ENCODE data around the gene GTF2IRD2. TPM values are rescaled to one million over a fixed set of nuclear protein-coding genes. Genes with fewer than 3 reads are reported as not detected.
A peak's percentile ranks its signal among the peaks of the same experiment; 100 is the strongest.
"Not testable (repeated sequence)": the region's sequence is repeated elsewhere in the genome, so short reads cannot be mapped to it uniquely, and the experiment has no call there.

GTF2IRD2 gene
- total and polyA plus RNA-seq, 10 donors = 13.3 to 31.3 (median 19.0) TPM

DNA sequence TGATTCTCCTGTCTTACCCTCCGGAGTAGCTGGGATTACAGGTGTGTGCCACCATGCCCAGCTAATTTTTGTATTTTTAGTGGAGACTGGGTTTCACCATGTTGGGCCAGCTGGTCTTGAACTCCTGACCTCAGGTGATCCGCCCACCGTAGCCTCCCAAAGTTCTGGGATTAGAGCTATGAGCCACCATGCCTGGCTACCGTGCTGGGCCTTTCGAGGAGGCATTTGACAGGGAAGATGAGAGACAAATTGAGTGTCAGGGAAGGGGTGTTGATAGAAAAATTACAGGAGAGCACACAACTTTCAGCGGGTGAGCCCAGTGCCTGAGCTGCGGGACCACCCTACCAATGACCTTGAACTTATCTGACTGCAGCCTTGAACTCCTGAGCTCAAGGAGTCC is 81.3 kb downstream of the GTF2IRD2 start:
- Histone ChIP-seq H3K27ac (peak overlapping the region in 1 of 8 donors; percentile 55), H3K4me1 (peaks cover 0 to 13% (median 4%) of the 10 kb centered on the region in 6 donors)
- WGBS, 5 donors = 73 to 100% (median 94%) methylated on average over 3 to 5 of the region's 7 CpGs
- H3K27me3 ChIP-seq (replicated peaks in 1 of 7); intact Hi-C loops (cut with DNase I; ENCODE audit: low total_unique reads); H3K4me3 ChIP-seq; H3K9me3 ChIP-seq; H3K36me3 ChIP-seq; DNase-seq: not testable (repeated sequence)

DNA sequence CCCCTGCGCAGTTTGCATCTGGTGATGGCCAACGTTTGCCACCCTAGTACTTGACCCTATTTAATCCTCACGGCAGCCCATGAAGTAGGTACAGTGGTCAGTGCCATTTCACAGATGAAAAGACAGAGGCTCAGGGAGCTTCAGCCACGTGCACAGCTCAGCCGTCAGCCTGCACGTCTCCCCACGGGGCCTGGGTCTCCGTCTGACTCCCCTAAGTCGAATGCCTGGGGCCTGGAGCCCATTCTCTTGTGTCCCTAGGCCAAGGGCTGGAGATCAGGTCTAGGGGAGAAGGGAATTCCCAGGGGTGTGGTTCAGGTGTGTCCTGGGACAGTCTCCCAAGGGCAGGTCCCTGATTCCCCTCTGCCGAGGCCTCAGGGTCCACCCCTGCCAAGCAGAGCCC is 84.4 kb downstream of the GTF2IRD2 start:
- H3K27ac ChIP-seq = peak overlapping the region in 4 of 8 donors; percentile 36 to 82 (median 44)
- H3K4me3 ChIP-seq; H3K27me3 ChIP-seq (replicated peaks in 1 of 7); H3K36me3 ChIP-seq; H3K9me3 ChIP-seq; intact Hi-C loops (cut with DNase I; ENCODE audit: low total_unique reads): not testable (repeated sequence)
- whole genome bisulfite sequencing, 5 donors = 75 to 91% (median 78%) methylated on average over 6 to 8 of the region's 10 CpGs; no CpG with 5 or more reads in 1 of the 5 donors
- peaks cover 0 to 19% (median 4%) of the 10 kb centered on the region in 6 donors for H3K4me1 ChIP-seq
- peak; percentile 66 for DNase-seq

DNA sequence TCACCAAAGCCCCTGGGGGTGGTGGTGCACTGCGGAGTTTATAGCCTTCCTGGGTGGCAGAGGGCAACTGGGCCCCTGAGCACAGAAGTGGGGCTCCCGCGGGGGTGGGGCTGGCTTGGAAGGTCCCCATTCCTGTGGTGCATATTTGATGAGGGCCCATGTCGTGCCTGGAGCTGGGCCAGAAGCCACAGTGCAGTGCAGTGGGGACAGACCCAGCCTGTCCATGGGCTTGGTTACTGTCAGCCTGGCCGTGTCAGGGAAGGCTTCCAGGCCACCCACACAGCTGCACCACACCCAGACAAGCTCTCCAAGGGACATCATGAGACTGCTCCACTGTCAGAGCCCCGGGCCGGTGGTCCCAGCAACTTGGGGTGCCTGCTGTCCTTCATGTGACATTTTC is 84.9 kb downstream of the GTF2IRD2 start:
- DNase-seq; H3K36me3 ChIP-seq; H3K9me3 ChIP-seq; H3K27me3 ChIP-seq (replicated peaks in 1 of 7); H3K4me3 ChIP-seq; intact Hi-C loops (cut with DNase I; ENCODE audit: low total_unique reads): not testable (repeated sequence)
- WGBS, 5 donors = 40% methylated on average over 1 of the region's 7 CpGs; no CpG with 5 or more reads in 4 of the 5 donors
- H3K27ac ChIP-seq = peak overlapping the region in 1 of 8 donors; percentile 82
- peaks cover 0 to 19% (median 6%) of the 10 kb centered on the region in 6 donors for H3K4me1 ChIP-seq

DNA sequence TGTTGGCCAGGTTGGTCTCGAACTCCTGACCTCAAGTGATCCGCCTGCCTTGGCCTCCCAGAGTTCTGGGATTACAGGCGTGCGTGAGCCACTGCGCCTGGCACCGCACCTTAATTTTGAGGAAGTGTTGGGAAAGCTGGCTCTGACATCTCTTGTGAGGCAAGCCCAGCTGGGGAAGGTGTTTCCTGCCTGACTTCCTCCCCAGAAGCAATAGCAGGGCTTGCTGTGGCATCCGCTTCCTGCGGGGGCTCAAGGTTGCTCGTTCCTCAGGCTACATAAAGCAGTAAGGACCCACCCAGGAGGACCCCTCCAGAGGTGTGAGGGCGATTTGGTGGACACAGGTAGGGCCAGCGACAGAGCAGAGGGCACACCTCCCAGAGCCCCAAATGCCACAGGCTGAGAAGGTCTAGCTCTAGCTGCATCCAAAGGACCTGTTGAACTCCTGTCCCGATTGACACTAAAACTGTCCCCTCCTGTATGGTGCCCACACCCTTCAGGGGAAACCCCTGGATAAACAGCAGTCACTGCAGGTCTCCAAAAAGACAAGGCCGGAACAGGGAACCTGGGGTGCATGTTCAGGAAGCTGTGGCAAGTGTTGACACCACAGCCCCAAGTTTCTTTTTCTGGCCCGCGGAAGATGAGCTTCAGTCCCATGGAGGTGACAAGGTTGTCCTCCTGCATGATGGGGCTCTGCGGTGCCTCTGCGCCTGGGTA is 86.0 kb downstream of the GTF2IRD2 start:
- DNase-seq; H3K4me3 ChIP-seq; H3K36me3 ChIP-seq; H3K9me3 ChIP-seq; intact Hi-C loops (cut with DNase I; ENCODE audit: low total_unique reads); H3K27me3 ChIP-seq (replicated peaks in 1 of 7): not testable (repeated sequence)
- Histone ChIP-seq H3K4me1 (peaks cover 0 to 19% (median 6%) of the 10 kb centered on the region in 6 donors), H3K27ac (peak overlapping the region in 2 of 8 donors; percentile 45 to 67)
- no CpG with 5 or more reads among the region's 17 CpGs for WGBS, 5 donors

DNA sequence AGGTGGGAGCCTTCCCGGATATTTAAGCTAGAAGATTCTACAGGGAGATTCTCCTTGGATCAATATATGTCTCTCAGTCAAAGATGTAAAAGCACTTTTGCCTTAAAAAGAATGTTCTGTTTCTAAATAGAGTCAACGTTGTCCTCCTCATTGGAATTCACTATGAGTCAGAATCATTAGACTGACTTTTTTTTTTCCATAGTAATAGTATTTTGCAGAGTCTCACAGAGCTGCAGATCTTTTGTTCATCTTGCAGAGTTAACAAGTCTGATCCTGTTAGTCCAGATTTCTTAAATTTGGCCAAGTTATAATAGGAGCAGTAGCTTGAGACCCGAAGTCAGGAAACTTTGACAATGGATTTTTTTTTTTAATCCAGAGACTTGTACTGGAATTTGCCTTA is 92.4 kb downstream of the GTF2IRD2 start:
- H3K27me3 ChIP-seq (replicated peaks in 1 of 7); intact Hi-C loops (cut with DNase I; ENCODE audit: low total_unique reads); H3K4me3 ChIP-seq; DNase-seq; H3K36me3 ChIP-seq; H3K4me1 ChIP-seq; H3K9me3 ChIP-seq: not testable (repeated sequence)
- WGBS, 5 donors = no CpG with 5 or more reads among the region's 3 CpGs
- H3K27ac ChIP-seq = peak overlapping the region in 1 of 8 donors; percentile 45

DNA sequence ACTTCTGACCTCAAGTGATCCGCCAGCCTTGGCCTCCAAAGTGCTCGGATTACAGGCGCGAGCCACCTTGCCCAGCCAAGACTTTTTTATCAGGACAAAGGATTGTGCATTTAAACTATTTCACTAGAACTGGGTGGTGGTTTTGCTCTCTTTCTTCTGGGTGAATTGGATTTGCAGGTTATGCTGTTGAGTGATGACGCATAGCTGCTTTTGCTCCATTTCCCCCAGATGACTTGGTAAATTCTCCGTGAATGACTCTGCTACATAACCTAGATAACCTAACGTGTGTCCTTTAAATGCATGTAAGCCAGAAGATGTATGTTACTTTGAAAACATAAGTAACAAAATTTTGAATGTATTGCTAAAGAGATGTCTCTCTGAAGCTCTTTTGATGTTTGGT is 93.1 kb downstream of the GTF2IRD2 start:
- H3K27me3 ChIP-seq (replicated peaks in 1 of 7); H3K4me1 ChIP-seq; H3K9me3 ChIP-seq; intact Hi-C loops (cut with DNase I; ENCODE audit: low total_unique reads); H3K4me3 ChIP-seq; DNase-seq; H3K27ac ChIP-seq; H3K36me3 ChIP-seq: not testable (repeated sequence)
- no CpG with 5 or more reads among the region's 7 CpGs for WGBS, 5 donors

DNA sequence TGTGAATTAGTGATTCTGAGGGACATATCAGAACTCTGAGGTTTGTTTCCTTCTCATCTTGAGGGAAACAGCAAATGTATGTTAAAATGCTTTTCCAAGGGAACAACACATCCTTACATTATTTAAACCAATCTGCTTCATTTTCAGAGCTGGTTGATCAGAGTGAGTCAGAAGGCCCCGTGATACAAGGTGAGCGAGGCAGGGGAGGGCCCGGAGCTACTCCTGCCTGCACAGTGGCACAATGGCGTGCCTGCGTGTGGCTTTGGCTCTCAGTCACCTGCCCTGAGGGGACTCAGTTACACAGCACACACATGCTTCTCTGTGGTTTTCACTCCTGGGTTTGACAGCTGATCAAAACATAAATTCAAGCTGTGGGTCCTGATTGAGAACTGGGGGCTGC is 94.7 kb downstream of the GTF2IRD2 start:
- H3K4me3 ChIP-seq; H3K4me1 ChIP-seq; H3K36me3 ChIP-seq; intact Hi-C loops (cut with DNase I; ENCODE audit: low total_unique reads); H3K27ac ChIP-seq; H3K9me3 ChIP-seq; DNase-seq; H3K27me3 ChIP-seq (replicated peaks in 1 of 7): not testable (repeated sequence)
- WGBS, 5 donors = no CpG with 5 or more reads among the region's 5 CpGs

DNA sequence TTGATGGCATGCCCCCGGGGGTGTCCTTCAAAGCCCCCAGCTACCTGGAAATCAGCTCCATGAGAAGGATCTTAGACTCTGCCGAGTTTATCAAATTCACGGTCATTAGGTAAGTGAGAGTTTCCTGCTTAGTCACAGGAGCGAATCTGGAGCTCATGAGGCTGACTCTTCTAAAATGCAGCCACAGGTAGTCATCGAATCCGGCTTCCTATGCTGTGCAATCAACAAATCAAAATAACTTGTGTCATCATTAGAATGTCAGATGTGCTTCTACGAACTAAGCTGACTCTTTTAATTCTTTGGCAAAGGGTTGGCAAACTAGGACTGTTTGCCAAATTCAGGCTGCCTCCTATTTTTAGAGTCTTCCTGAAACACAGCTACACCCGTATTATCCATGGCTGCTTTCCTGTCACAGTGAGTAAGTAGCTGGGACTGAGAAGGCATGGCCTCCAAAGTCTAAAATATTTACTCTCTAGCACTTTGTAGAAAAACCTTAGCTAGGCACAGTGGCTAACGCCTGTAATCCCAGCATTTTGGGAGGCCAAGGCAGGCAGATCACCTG is 97.4 kb downstream of the GTF2IRD2 start:
- H3K27me3 ChIP-seq (replicated peaks in 1 of 7); H3K4me1 ChIP-seq; H3K4me3 ChIP-seq; H3K27ac ChIP-seq; H3K36me3 ChIP-seq; DNase-seq; intact Hi-C loops (cut with DNase I; ENCODE audit: low total_unique reads); H3K9me3 ChIP-seq: not testable (repeated sequence)
- no CpG with 5 or more reads among the region's 9 CpGs for WGBS, 5 donors

Small RNA genes within 50 kb of the gene (small RNA-seq; reads per million reads assigned to genes)
- gene RF00019 = 0 reads per million in 4 donors

Other genes with a start within 250 kb of the GTF2IRD2 start
- gene GTF2I, start 193.9 kb downstream of the GTF2IRD2 start, total RNA-seq = 100 to 1,000 TPM; 162 to 257 (median 203) TPM
- gene GTF2I, start 193.9 kb downstream of the GTF2IRD2 start, polyA plus RNA-seq = 10 to 100 TPM; 13.5 to 30.8 (median 16.3) TPM
- gene NCF1, start 77.6 kb downstream of the GTF2IRD2 start, total RNA-seq = 100 to 1,000 TPM in 3 of 7 donors, 10 to 100 TPM in 4; 85.9 to 243 (median 93.3) TPM
- 100 to 1,000 TPM; 142 to 144 (median 142) TPM for gene NCF1, start 77.6 kb downstream of the GTF2IRD2 start, polyA plus RNA-seq
- 1 to 10 TPM; 2.8 to 9.8 (median 6.0) TPM for gene CASTOR2, start 113.1 kb upstream of the GTF2IRD2 start, total RNA-seq
- under 1 TPM; 0.11 to 0.99 (median 0.24) TPM for gene CASTOR2, start 113.1 kb upstream of the GTF2IRD2 start, polyA plus RNA-seq
- gene RCC1L, start 222.2 kb upstream of the GTF2IRD2 start, total RNA-seq = 10 to 100 TPM; 30.4 to 38.0 (median 32.7) TPM
- gene RCC1L, start 222.2 kb upstream of the GTF2IRD2 start, polyA plus RNA-seq = 10 to 100 TPM; 18.7 to 34.4 (median 28.4) TPM
- gene GTF2IRD2B, start 241.0 kb upstream of the GTF2IRD2 start, total RNA-seq = 10 to 100 TPM; 33.8 to 65.4 (median 49.2) TPM
- gene GTF2IRD2B, start 241.0 kb upstream of the GTF2IRD2 start, polyA plus RNA-seq = 10 to 100 TPM; 10.1 to 13.8 (median 13.1) TPM

All from spleen (tissue), 11 donors.